ENCODE data around the gene HERC2.
"Not testable (repeated sequence)": the region's sequence is repeated elsewhere in the genome, so short reads cannot be mapped to it uniquely, and the experiment has no call there.

Gene HERC2

DNA sequence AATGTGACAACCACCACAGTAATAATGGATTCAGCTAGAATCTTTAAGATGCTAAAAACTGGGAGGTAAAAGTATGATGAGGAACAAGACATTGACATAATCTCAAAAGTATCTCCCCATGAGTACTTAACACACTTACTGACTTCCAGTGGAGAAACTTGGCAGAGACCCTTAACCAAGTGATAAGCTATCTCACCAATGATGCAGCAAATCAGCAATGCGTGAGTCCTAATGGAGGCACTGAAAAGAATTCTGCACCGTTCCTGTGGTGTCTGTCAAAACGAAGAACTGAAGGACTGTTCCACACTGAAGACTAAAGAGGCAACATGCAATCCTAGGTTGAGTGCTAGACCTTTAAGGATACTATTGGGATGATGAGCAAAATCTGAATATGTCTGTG, 154.9 kb downstream of the HERC2 start:
- no peak for TF ChIP-seq JUND (IDR thresholded peaks at IDR 0.05; ENCODE audit: low read depth)
- in situ Hi-C loops (cut with HindIII; ENCODE audit: low pct_unique_long_range_greater_than_20kb, low sequenced_read_pairs) = no loop called here
- no peak for DNase-seq (ENCODE audit: low read depth in 1 of 2, low spot score in 1 of 2)

DNA sequence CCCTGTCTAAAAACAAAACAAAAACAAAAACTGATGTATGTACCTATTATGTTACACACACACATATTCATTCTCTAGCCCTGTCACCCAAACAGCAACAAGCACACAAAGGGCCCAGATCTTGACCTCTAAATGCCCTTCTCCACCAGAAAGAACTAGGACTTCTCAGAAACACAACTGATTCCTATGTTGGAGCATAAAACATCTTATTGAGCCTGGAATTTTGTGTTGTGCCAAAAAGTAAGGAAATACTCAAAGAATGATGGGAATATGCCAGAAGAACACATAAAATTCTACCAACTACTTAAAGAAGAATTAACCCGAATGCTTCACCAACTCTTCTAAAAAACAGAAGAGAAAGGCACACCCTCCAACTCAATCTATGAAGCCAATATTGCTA, 156.2 kb downstream of the HERC2 start:
- no peak for DNase-seq (ENCODE audit: low read depth in 1 of 2, low spot score in 1 of 2)
- in situ Hi-C loops (cut with HindIII; ENCODE audit: low pct_unique_long_range_greater_than_20kb, low sequenced_read_pairs) = no loop called here
- no peak for TF ChIP-seq JUND (IDR thresholded peaks at IDR 0.05; ENCODE audit: low read depth)

DNA sequence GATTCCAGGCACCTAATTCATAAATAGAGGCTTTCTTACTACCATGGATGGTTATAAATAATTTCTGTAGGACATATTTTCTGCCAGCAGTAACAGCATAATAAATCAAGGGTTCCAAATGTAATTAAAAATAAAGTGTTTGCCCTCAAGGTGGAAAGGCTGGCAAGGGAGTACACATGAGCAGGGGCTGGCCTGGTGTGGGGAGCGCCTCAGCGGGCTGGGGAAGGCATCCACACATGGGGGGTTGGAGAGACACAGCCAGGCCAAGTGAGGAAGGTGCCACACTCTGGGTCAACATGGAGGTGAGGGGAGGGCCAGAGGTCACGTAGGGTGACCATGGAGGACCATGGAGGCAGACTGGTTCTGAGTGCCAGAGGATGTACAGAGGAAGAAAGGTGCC, 157.1 kb downstream of the HERC2 start:
- in situ Hi-C loops (cut with HindIII; ENCODE audit: low pct_unique_long_range_greater_than_20kb, low sequenced_read_pairs) = no loop called here

DNA sequence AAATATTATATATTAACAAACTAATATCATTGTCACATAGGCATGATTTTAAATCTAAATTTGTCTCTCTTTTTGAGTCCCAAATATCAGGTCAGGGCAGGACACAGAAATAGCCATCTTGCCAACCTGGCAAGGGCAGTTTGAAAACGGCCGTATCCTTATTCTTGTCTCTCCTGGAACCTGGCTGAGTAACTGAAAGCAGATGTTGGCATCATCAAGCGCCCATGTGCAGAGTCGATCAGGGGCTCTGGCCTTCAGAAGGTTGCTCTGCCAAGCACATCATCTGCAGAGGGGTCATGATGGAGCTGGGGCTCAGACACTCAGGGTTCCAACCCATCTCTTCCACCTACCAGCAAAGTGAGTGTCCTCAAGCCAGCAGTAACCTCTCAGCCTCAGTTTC, 167.7 kb downstream of the HERC2 start:
- no peak for DNase-seq (ENCODE audit: low read depth in 1 of 2, low spot score in 1 of 2)
- in situ Hi-C loops (cut with HindIII; ENCODE audit: low pct_unique_long_range_greater_than_20kb, low sequenced_read_pairs) = no loop called here
- no peak for TF ChIP-seq JUND (IDR thresholded peaks at IDR 0.05; ENCODE audit: low read depth)

More for the DNA sequence above, 157.1 kb downstream of the HERC2 start:
- no peak for DNase-seq (ENCODE audit: low read depth in 1 of 2, low spot score in 1 of 2)
- no peak for TF ChIP-seq JUND (IDR thresholded peaks at IDR 0.05; ENCODE audit: low read depth)

DNA sequence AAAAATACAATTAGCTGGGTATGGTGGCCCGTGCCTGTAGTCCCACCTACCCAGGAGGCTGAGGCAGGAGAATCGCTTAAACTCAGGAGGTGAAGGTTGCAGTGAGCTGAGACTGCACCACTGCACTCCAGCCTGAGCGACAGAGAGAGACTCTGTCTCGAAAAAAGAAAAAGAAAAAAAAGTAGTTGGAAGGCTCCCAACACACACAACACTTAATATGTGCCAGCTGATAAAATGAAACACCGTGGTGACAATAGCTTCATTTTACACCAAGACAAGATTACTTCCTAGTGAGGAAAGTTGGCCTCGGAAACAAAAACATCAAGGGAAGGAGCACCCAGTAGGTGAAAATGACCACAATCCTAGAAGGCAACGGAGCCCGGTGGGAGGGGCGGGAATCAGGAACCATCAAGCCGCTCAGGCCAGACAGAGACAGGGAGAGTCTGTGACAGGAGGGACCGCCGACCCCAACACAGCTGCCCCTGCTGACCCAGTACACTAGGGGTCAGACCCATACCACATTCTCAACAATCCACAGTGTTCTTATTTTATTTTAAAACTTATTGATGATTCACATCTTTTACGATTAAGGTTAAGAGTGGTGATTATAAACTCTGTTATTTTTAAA, 168.4 kb downstream of the HERC2 start:
- in situ Hi-C loops (cut with HindIII; ENCODE audit: low pct_unique_long_range_greater_than_20kb, low sequenced_read_pairs) = no loop called here
- no peak for DNase-seq (ENCODE audit: low read depth in 1 of 2, low spot score in 1 of 2)
- TF ChIP-seq JUND (IDR thresholded peaks at IDR 0.05; ENCODE audit: low read depth) = no peak

DNA sequence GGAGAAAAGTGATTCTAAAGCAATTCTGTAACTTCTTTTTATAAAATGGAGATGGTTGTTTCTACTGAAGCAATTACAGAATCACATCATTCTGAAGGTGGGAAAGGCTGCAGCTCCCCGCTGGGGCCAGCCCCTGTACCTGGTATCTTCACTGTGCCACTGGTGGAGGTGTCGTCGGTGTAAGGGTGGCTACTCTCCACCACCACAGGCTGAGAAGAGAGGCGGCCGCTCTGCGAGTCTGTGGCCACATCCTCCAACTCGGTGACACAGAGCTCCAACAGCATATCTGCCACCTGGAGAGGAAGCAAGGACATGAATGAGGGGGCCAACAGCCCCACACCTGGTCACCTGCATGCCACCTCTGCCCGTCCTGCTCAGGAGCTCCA, 169.4 kb downstream of the HERC2 start:
- in situ Hi-C loops (cut with HindIII; ENCODE audit: low pct_unique_long_range_greater_than_20kb, low sequenced_read_pairs); DNase-seq (ENCODE audit: low read depth in 1 of 2, low spot score in 1 of 2): not testable (repeated sequence)

DNA sequence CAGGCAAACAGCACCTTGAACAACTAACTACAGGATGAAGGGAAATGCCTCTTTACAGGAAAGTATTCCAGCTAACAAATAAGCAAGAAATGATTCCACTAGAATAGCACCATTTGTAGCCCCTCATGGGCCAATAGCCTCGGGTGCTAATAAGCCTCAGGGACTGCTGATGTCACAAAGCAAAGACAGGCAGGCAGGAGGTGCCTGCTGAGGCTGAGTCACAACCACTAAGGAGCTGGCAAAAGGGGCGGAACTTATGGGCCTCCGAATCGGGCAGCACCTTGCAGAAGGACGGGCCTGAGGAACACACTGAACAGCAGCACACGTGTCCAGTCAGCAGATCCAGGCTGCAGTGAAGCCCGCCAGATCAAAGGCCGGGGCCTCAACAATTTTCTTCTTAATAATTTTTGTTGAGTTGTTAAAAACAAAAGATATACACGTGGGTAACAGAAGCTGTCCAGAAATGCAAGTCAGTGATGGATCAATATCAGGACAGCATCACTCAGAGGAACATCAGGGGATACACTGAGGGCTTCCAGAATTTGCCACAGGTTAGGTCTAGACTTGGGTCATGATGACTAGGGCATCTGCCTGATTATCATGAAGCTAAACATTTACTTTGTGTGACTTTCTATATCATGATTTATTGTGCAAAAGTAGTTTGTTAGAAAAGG, 170.0 kb downstream of the HERC2 start:
- in situ Hi-C loops (cut with HindIII; ENCODE audit: low pct_unique_long_range_greater_than_20kb, low sequenced_read_pairs); DNase-seq (ENCODE audit: low read depth in 1 of 2, low spot score in 1 of 2): not testable (repeated sequence)

DNA sequence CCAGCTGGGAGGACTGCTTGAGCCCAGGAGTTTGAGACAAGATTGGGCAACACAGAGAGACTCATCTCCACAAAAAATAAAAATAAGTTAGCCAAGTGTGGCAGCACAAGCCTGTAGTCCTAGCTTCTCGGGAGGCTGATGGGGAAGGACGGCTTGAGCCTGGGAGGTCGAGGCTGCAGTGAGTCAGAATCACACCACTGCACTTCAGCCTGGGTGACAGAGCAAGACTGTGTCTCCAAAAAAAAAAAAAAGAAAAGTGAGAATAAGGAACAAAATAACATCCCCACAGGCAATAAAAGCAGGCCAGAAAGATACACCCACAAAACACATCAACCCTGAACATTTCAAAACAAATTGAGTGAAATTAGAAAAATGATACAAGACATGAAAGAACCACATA, 174.2 kb downstream of the HERC2 start:
- in situ Hi-C loops (cut with HindIII; ENCODE audit: low pct_unique_long_range_greater_than_20kb, low sequenced_read_pairs) = no loop called here
- no peak for TF ChIP-seq JUND (IDR thresholded peaks at IDR 0.05; ENCODE audit: low read depth)
- DNase-seq (ENCODE audit: low read depth in 1 of 2, low spot score in 1 of 2) = no peak

DNA sequence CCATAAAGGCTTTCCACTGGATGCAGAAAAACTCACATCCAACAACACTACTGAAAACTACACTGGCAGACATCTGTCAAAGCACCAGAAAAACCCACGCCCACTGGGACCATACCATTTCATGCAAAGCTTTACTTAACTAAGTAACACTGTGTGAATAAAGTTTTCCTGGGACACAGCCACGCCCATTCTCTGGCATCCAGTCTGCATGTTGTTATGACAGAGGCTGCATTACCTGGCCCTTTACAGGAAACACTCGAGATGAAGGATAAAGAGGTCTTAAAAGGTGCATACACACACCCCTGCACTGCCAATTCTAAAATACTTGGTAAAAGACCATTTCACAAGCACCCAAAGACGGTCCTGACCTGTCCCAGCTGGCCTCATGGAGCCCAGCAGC, 176.6 kb downstream of the HERC2 start:
- DNase-seq (ENCODE audit: low read depth in 1 of 2, low spot score in 1 of 2); in situ Hi-C loops (cut with HindIII; ENCODE audit: low pct_unique_long_range_greater_than_20kb, low sequenced_read_pairs): not testable (repeated sequence)

DNA sequence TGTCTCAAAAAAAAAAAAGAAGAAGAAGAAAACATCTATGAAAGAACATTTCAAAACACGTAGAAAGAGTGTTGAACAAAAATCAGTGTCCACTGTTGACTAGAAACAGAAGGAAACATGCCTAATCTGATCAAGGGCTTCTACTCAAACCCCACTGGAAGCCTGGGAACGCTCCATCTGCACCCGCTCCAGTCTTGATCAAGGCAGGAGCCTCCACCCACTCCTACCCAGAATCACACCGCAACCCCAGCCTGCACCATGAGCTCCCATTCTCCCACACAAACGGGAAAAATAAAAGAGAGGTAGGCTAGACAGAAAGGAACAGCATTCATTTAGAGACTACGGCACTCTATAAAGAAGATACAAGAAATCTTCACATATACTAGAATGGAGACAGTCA, 181.9 kb downstream of the HERC2 start:
- no peak for TF ChIP-seq JUND (IDR thresholded peaks at IDR 0.05; ENCODE audit: low read depth)
- in situ Hi-C loops (cut with HindIII; ENCODE audit: low pct_unique_long_range_greater_than_20kb, low sequenced_read_pairs) = no loop called here

DNA sequence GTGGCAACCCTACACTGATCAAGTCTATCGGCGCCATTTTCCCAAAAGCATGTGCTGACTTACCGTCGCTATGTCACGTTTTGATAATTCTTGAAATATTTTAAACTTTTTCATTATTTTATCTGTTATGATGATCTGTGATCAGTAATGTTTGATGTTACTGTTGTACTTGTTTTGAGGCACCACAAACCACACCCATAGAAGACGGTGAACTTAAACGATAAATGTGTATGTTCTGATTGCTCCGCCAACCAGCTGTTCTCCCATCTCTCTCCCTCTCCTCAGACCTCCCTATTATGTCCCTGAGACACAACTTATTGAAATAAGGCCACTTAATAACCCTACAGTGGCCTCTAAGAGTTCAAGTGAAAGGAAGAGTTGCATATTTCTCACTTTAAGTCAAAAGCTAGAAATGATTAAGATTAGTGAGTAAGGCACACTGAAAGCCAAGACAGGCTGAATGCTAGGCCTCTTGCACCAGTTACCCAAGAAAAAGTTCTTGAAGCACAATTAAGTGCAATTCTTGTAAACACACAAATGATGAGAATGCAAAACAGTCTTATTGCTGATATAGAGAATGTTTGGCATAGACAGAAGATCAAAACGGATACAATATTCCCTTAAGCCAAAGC, 184.5 kb downstream of the HERC2 start:
- in situ Hi-C loops (cut with HindIII; ENCODE audit: low pct_unique_long_range_greater_than_20kb, low sequenced_read_pairs); DNase-seq (ENCODE audit: low read depth in 1 of 2, low spot score in 1 of 2): not testable (repeated sequence)

More for the DNA sequence above, 181.9 kb downstream of the HERC2 start:
- DNase-seq (ENCODE audit: low read depth in 1 of 2, low spot score in 1 of 2) = no peak

DNA sequence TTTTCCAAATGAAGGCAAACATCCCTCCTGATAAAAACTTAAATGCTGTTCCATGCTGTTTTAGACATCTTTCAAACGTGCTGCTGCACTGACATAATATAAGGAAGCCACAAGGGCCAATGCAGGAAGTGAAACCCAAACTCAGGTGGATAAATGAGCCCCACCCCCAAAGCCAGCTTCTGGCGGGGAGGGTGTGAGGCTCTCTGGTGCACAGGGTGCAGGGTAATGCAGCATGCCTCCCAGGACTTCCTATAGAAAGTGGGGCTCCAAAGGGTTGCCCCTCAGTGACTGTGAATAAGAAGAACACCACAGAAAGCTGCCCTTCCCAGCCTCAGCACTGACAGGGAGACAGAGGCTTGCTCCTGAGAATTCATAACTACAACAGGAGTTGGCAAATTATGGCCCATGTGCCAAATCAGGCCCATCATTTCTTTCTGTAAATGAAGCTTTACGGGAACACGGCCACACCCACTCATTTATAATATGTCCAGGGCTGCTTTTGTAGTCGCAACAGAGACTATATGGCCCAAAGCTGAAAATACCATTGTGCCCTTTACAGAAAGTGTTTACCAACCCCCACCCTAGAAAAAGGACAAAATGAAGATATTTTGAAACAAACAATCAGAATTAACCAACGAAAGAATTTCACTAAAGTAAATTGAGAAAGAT, 185.6 kb downstream of the HERC2 start:
- DNase-seq (ENCODE audit: low read depth in 1 of 2, low spot score in 1 of 2); in situ Hi-C loops (cut with HindIII; ENCODE audit: low pct_unique_long_range_greater_than_20kb, low sequenced_read_pairs): not testable (repeated sequence)

DNA sequence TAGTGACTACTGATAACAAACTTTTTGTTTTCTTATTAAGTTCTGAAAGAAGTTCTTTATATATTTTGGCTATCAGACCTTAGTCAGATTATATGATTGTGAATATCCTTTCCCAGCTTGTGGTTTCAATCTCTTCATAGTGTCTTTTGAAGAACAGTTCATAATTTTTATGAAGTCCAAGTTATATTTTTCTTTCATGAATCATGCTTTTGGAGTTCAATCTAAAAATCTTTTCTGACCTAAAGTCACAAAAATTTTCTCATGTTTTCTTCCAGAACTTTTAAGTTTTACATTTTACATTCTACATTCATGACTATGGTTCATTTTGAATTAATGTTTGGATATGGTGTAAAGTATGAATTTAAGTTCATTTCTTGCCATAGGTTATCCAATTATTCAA, 188.7 kb downstream of the HERC2 start:
- TF ChIP-seq JUND (IDR thresholded peaks at IDR 0.05; ENCODE audit: low read depth) = no peak
- no peak for DNase-seq (ENCODE audit: low read depth in 1 of 2, low spot score in 1 of 2)
- in situ Hi-C loops (cut with HindIII; ENCODE audit: low pct_unique_long_range_greater_than_20kb, low sequenced_read_pairs) = no loop called here
